ENCODE results near the gene HLA-F.

HLA-F gene

GRCh38 chr6:29739136-29739881 is 16.1 kb downstream of the HLA-F start:
- no peak overlapping the region for H3K9ac ChIP-seq (ENCODE audit: low read length)
- H3K79me1 ChIP-seq (ENCODE audit: low read length): no peaks in the 10 kb centered on the region
- no peak overlapping the region for H4K12ac ChIP-seq (ENCODE audit: low read depth, low read length)
- H2AFZ ChIP-seq (ENCODE audit: insufficient read depth, low read length, poor library complexity): no peak overlapping the region
- H3K4me3 ChIP-seq (ENCODE audit: low read depth, low read length): no peak overlapping the region
- H3K79me2 ChIP-seq (ENCODE audit: control insufficient read depth, insufficient read depth, low read length, poor library complexity): no peaks in the 10 kb centered on the region
- no peak overlapping the region for H2BK12ac ChIP-seq (ENCODE audit: low read length)
- no peaks in the 10 kb centered on the region for H3K4me1 ChIP-seq (ENCODE audit: control insufficient read depth in 1 of 2, insufficient read depth in 2 of 2, low read length in 2 of 2)
- no peak overlapping the region for H3K23ac ChIP-seq (ENCODE audit: low read length)
- H2BK5ac ChIP-seq (ENCODE audit: low read depth, low read length, poor library complexity): no peak overlapping the region
- no peak overlapping the region for H3K4ac ChIP-seq (ENCODE audit: low read depth, low read length)
- H3K9me3 ChIP-seq (ENCODE audit: insufficient read depth, low read depth, low read length): no peaks in the 10 kb centered on the region
- no peak overlapping the region for H4K8ac ChIP-seq (ENCODE audit: low read depth, low read length)
- no peaks in the 10 kb centered on the region for H3K36me3 ChIP-seq (ENCODE audit: control insufficient read depth in 1 of 2, insufficient read depth in 2 of 2, low read length in 2 of 2)
- no peak overlapping the region for H3K18ac ChIP-seq (ENCODE audit: low read length)
- H3K27me3 ChIP-seq (ENCODE audit: insufficient read depth, low read length): no peaks in the 10 kb centered on the region
- WGBS (ENCODE audit: extremely low coverage, insufficient coverage, insufficient read length): no CpG with 5 or more reads among the region's 4 CpGs
- H2BK120ac ChIP-seq (ENCODE audit: insufficient read depth, low read length, poor library complexity): no peak overlapping the region
- H3K4me2 ChIP-seq (ENCODE audit: low read length): no peak overlapping the region
- no peak overlapping the region for H2AK5ac ChIP-seq (ENCODE audit: low read length)
- no peak overlapping the region for H3K14ac ChIP-seq (ENCODE audit: low read length)
- DNase-seq: no peak
- H3K27ac ChIP-seq (ENCODE audit: low read depth, low read length): no peak overlapping the region
- H4K91ac ChIP-seq (ENCODE audit: low read depth, low read length): no peak overlapping the region

- Histone ChIP-seq H3K27me3 (ENCODE audit: insufficient read depth, low read length) (no peaks in the 10 kb centered on the region), H2BK120ac (ENCODE audit: insufficient read depth, low read length, poor library complexity) (no peak overlapping the region), H4K91ac (ENCODE audit: low read depth, low read length) (no peak overlapping the region), H3K4ac (ENCODE audit: low read depth, low read length) (no peak overlapping the region), H3K18ac (ENCODE audit: low read length) (no peak overlapping the region), H3K4me2 (ENCODE audit: low read length) (no peak overlapping the region), H3K79me1 (ENCODE audit: low read length) (no peaks in the 10 kb centered on the region), H3K4me3 (ENCODE audit: low read depth, low read length) (no peak overlapping the region), H3K36me3 (ENCODE audit: control insufficient read depth in 1 of 2, insufficient read depth in 2 of 2, low read length in 2 of 2) (no peaks in the 10 kb centered on the region), H2AFZ (ENCODE audit: insufficient read depth, low read length, poor library complexity) (no peak overlapping the region), H2BK5ac (ENCODE audit: low read depth, low read length, poor library complexity) (no peak overlapping the region), H3K27ac (ENCODE audit: low read depth, low read length) (no peak overlapping the region), H3K14ac (ENCODE audit: low read length) (no peak overlapping the region), H3K23ac (ENCODE audit: low read length) (no peak overlapping the region), H2AK5ac (ENCODE audit: low read length) (no peak overlapping the region), H3K9me3 (ENCODE audit: insufficient read depth, low read depth, low read length) (no peaks in the 10 kb centered on the region), H4K8ac (ENCODE audit: low read depth, low read length) (no peak overlapping the region), H3K4me1 (ENCODE audit: control insufficient read depth in 1 of 2, insufficient read depth in 2 of 2, low read length in 2 of 2) (no peaks in the 10 kb centered on the region), H4K12ac (ENCODE audit: low read depth, low read length) (no peak overlapping the region), H3K79me2 (ENCODE audit: control insufficient read depth, insufficient read depth, low read length, poor library complexity) (no peaks in the 10 kb centered on the region), H2BK12ac (ENCODE audit: low read length) (no peak overlapping the region), H3K9ac (ENCODE audit: low read length) (no peak overlapping the region)
- DNase-seq: no peak
- no CpG with 5 or more reads among the region's 1 CpG for WGBS (ENCODE audit: extremely low coverage, insufficient coverage, insufficient read length)
Observed at GRCh38 chr6:29739882-29740261, 16.6 kb downstream of the HLA-F start.

GRCh38 chr6:29741592-29741991 is 18.4 kb downstream of the HLA-F start:
- Histone ChIP-seq H2BK12ac (ENCODE audit: low read length) (no peak overlapping the region), H3K9ac (ENCODE audit: low read length) (no peak overlapping the region), H4K12ac (ENCODE audit: low read depth, low read length) (no peak overlapping the region), H2BK5ac (ENCODE audit: low read depth, low read length, poor library complexity) (no peak overlapping the region), H4K8ac (ENCODE audit: low read depth, low read length) (no peak overlapping the region), H3K18ac (ENCODE audit: low read length) (no peak overlapping the region), H3K9me3 (ENCODE audit: insufficient read depth, low read depth, low read length) (peaks cover 3% of the 10 kb centered on the region), H3K4me3 (ENCODE audit: low read depth, low read length) (no peak overlapping the region), H3K79me1 (ENCODE audit: low read length) (no peaks in the 10 kb centered on the region), H3K23ac (ENCODE audit: low read length) (no peak overlapping the region), H3K27me3 (ENCODE audit: insufficient read depth, low read length) (no peaks in the 10 kb centered on the region), H2AFZ (ENCODE audit: insufficient read depth, low read length, poor library complexity) (no peak overlapping the region), H2AK5ac (ENCODE audit: low read length) (no peak overlapping the region), H3K27ac (ENCODE audit: low read depth, low read length) (no peak overlapping the region), H3K14ac (ENCODE audit: low read length) (no peak overlapping the region), H3K4me1 (ENCODE audit: control insufficient read depth in 1 of 2, insufficient read depth in 2 of 2, low read length in 2 of 2) (no peaks in the 10 kb centered on the region), H2BK120ac (ENCODE audit: insufficient read depth, low read length, poor library complexity) (no peak overlapping the region), H3K36me3 (ENCODE audit: control insufficient read depth in 1 of 2, insufficient read depth in 2 of 2, low read length in 2 of 2) (no peaks in the 10 kb centered on the region), H3K4me2 (ENCODE audit: low read length) (no peak overlapping the region), H3K4ac (ENCODE audit: low read depth, low read length) (no peak overlapping the region), H3K79me2 (ENCODE audit: control insufficient read depth, insufficient read depth, low read length, poor library complexity) (no peaks in the 10 kb centered on the region), H4K91ac (ENCODE audit: low read depth, low read length) (no peak overlapping the region)
- DNase-seq: no peak
- WGBS (ENCODE audit: extremely low coverage, insufficient coverage, insufficient read length): no CpG with 5 or more reads among the region's 4 CpGs

- Histone ChIP-seq H4K12ac (ENCODE audit: low read depth, low read length) (no peak overlapping the region), H3K4ac (ENCODE audit: low read depth, low read length) (no peak overlapping the region), H3K18ac (ENCODE audit: low read length) (no peak overlapping the region), H2AK5ac (ENCODE audit: low read length) (no peak overlapping the region), H3K14ac (ENCODE audit: low read length) (no peak overlapping the region), H3K9ac (ENCODE audit: low read length) (no peak overlapping the region), H4K8ac (ENCODE audit: low read depth, low read length) (no peak overlapping the region), H3K4me1 (ENCODE audit: control insufficient read depth in 1 of 2, insufficient read depth in 2 of 2, low read length in 2 of 2) (no peaks in the 10 kb centered on the region), H3K23ac (ENCODE audit: low read length) (no peak overlapping the region), H3K27ac (ENCODE audit: low read depth, low read length) (no peak overlapping the region), H4K91ac (ENCODE audit: low read depth, low read length) (no peak overlapping the region), H3K9me3 (ENCODE audit: insufficient read depth, low read depth, low read length) (peaks cover 3% of the 10 kb centered on the region), H2AFZ (ENCODE audit: insufficient read depth, low read length, poor library complexity) (no peak overlapping the region), H3K36me3 (ENCODE audit: control insufficient read depth in 1 of 2, insufficient read depth in 2 of 2, low read length in 2 of 2) (no peaks in the 10 kb centered on the region), H3K4me2 (ENCODE audit: low read length) (no peak overlapping the region), H3K27me3 (ENCODE audit: insufficient read depth, low read length) (no peaks in the 10 kb centered on the region), H2BK5ac (ENCODE audit: low read depth, low read length, poor library complexity) (no peak overlapping the region), H3K4me3 (ENCODE audit: low read depth, low read length) (no peak overlapping the region), H2BK12ac (ENCODE audit: low read length) (no peak overlapping the region), H3K79me1 (ENCODE audit: low read length) (no peaks in the 10 kb centered on the region), H2BK120ac (ENCODE audit: insufficient read depth, low read length, poor library complexity) (no peak overlapping the region), H3K79me2 (ENCODE audit: control insufficient read depth, insufficient read depth, low read length, poor library complexity) (no peaks in the 10 kb centered on the region)
- WGBS (ENCODE audit: extremely low coverage, insufficient coverage, insufficient read length): no CpG with 5 or more reads among the region's 4 CpGs
- DNase-seq: no peak
Observed at GRCh38 chr6:29742127-29742526, 18.9 kb downstream of the HLA-F start.
